Right atrium auricular region (tissue), 2 donors: ENCODE measurements around the gene ZBTB48. TPM values are rescaled to one million over a fixed set of nuclear protein-coding genes. Genes with fewer than 3 reads are reported as not detected.

Experiments used
- DNase-seq: peaks from one replicate; pipeline ENCODE4 v3.0.0-alpha.2; 2019; ENCODE audit warnings: low spot score
- H3K27ac ChIP-seq, 2 donors: fragments of 200-600 bp; sonication (generic); 1 replicate in 1 of 2; 2 replicates in 1 of 2; pipeline ENCODE4 v1.5.1; 2016 to 2019
- H3K27me3 ChIP-seq, 2 donors: fragments of 200-600 bp; sonication (generic); one replicate each; pipeline versions ENCODE4 v1.5.1 to v1.6.0; 2017 to 2019
- H3K36me3 ChIP-seq: fragments of 200-600 bp; sonication (generic); one replicate; pipeline ENCODE4 v1.5.1; 2016
- H3K4me1 ChIP-seq, 2 donors: fragments of 200-600 bp; sonication (generic); one replicate each; pipeline versions ENCODE4 v1.5.1 to v1.6.0; 2017 to 2019
- H3K4me3 ChIP-seq, 2 donors: fragments of 200-600 bp; sonication (generic); 1 replicate in 1 of 2; 2 replicates in 1 of 2; pipeline ENCODE4 v1.5.1; 2017 to 2019; ENCODE audit warnings: mild to moderate bottlenecking in 1 of 2, moderate library complexity in 1 of 2
- H3K9me3 ChIP-seq, 2 donors: fragments of 200-600 bp; sonication (generic); one replicate each; pipeline ENCODE4 v1.5.1; 2019
- total RNA-seq, 2 donors: library from RNA; depleted of rRNA; stranded (reverse); fragments of >200 nt; gene quantifications; one replicate each; pipeline ENCODE4 v1.1.0, GENCODE V29; 2016
- TF ChIP-seq, protein P1 (sequence below), 2 donors: fragments of 200-600 bp; sonication (generic); IDR thresholded peaks; one replicate each; pipeline ENCODE4 v1.5.1; 2019; ENCODE audit warnings: antibody characterized with exemption in 2 of 2

Gene ZBTB48
- total RNA-seq, result 1 to 10 TPM; 4.0 to 9.0 TPM

DNA sequence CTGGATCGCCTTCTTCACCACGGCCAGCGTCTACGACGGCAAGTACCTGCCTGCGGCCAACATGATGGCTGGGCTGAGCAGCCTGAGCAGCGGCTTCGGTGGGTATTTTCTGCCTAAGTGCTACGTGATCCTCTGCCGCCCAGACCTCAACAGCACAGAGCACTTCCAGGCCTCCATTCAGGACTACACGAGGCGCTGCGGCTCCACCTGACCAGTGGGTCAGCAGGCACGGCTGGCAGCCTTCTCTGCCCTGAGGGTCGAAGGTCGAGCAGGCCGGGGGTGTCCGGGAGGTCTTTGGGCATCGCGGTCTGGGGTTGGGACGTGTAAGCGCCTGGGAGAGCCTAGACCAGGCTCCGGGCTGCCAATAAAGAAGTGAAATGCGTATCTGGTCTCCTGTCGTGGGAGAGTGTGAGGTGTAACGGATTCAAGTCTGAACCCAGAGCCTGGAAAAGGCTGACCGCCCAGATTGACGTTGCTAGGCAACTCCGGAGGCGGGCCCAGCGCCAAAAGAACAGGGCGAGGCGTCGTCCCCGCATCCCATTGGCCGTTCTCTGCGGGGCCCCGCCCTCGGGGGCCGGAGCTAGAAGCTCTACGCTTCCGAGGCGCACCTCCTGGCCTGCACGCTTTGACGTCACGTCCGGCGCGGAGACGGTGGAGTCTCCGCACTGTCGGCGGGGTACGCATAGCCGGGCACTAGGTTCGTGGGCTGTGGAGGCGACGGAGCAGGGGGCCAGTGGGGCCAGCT lies at the start of gene ZBTB48:
TSS of gene ZBTB48 (plus strand) at position 621 of the 745 bp plus-strand sequence. CDS start 616 bp downstream, outside the sequence.
- TF ChIP-seq, protein P1, sequence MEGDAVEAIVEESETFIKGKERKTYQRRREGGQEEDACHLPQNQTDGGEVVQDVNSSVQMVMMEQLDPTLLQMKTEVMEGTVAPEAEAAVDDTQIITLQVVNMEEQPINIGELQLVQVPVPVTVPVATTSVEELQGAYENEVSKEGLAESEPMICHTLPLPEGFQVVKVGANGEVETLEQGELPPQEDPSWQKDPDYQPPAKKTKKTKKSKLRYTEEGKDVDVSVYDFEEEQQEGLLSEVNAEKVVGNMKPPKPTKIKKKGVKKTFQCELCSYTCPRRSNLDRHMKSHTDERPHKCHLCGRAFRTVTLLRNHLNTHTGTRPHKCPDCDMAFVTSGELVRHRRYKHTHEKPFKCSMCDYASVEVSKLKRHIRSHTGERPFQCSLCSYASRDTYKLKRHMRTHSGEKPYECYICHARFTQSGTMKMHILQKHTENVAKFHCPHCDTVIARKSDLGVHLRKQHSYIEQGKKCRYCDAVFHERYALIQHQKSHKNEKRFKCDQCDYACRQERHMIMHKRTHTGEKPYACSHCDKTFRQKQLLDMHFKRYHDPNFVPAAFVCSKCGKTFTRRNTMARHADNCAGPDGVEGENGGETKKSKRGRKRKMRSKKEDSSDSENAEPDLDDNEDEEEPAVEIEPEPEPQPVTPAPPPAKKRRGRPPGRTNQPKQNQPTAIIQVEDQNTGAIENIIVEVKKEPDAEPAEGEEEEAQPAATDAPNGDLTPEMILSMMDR (IDR thresholded peaks at IDR 0.05), result no peak
- Histone ChIP-seq H3K27ac (peak within 1 kb of the TSS; percentile 86 to 96), H3K36me3 (no peaks in the 10 kb centered on the region), H3K9me3 (no peaks in the 10 kb centered on the region), H3K4me1 (peaks cover 0 to 38% of the 10 kb centered on the region in 2 donors), H3K27me3 (no peaks in the 10 kb centered on the region), H3K4me3 (peak within 1 kb of the TSS; percentile 95)
- DNase-seq, result peak; percentile 99

DNA sequence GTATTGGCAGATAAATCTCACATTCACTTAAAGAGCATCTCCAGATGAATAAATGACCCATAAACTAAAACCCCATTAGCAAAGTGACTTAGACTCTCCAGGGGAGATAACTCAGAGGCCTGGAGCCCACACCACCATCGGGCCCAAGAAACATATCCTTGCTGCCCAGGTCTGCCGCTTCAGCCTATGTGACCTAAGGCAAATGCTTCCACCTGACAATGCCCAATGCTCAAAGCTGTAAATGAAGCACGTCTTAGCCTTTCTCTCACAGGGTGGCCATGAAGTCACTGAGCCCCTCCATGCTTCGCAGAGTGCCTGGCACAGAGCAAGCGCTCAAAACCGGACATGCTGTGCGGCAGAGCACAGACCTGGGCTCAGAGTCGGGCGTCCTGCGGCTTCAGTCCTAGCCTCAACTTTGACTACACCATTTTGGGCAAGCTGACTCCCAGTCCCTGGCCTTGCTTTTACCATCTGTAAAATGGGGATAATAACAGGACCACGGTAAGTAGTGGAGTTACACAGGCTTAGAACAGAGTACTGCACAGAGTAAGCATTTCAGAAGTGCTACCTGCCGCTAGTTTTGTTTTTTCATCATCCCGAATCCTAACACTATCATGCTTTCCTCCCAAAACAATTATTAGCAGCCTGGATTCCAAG lies 49.2 kb upstream of the ZBTB48 start:
- H3K4me1 ChIP-seq, result no peaks in the 10 kb centered on the region

DNA sequence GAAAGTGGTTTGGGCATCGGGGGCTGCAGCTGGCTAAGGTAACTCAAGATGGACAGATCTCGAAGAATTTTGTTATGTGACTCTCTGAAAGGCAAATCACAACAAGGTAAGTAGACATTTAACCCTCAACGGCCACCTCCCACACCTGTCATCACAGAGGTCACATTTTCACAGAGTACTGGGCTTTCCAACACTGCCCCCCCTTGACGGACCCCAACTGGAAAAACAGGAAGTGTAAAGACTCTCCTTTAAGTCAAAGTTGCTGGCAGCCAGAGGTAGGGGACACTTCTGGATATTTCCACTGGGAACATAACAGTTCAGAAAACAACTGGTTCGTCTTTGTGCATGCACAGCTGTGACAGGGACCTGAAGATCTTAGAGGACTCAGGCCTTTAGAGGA lies 47.8 kb upstream of the ZBTB48 start:
- Histone ChIP-seq H3K27me3 (no peaks in the 10 kb centered on the region), H3K4me3 (no peak overlapping the region), H3K9me3 (no peaks in the 10 kb centered on the region), H3K36me3 (peaks cover 65% of the 10 kb centered on the region), H3K4me1 (no peaks in the 10 kb centered on the region), H3K27ac (no peak overlapping the region)
- TF ChIP-seq, protein P1 (IDR thresholded peaks at IDR 0.05), result no peak
- DNase-seq, result no peak

More for the DNA sequence above, 49.2 kb upstream of the ZBTB48 start:
- TF ChIP-seq, protein P1 (IDR thresholded peaks at IDR 0.05), result no peak
- Histone ChIP-seq H3K27me3 (no peaks in the 10 kb centered on the region), H3K36me3 (peaks cover 78% of the 10 kb centered on the region), H3K9me3 (no peaks in the 10 kb centered on the region), H3K4me3 (no peak overlapping the region), H3K27ac (no peak overlapping the region)
- DNase-seq, result no peak

DNA sequence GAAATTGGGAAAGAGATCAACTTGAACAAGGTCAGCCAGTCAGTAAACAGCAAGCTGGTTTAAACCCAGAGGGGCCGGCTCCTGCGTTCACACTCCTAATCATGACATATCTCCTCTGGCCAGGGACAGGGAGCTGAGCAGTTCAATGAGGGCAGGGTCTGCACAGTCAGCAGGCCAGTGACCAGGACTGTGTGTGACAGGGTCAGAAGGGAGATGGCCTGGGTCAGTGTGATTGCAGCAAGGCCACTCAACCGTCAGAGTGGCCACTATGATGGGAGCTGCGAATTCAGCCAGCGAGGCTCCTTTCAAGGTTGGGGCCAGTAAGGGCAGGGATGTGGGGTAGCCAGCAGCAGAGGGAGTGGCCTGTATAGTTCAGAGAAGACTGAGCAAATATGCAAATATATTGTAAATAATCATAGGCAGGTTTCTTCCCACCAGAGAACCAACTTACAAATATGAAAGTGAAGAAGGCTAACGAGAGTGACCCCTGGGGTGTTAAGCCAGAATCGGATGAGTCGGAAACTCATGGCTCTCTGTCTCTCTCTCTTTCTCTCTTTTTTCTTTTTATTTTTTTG lies 45.5 kb upstream of the ZBTB48 start:
- DNase-seq, result no peak
- H3K4me1 ChIP-seq, result no peaks in the 10 kb centered on the region
- H3K27ac ChIP-seq, result no peak overlapping the region
- H3K36me3 ChIP-seq, result peaks cover 48% of the 10 kb centered on the region
- H3K9me3 ChIP-seq, result no peaks in the 10 kb centered on the region
- no peaks in the 10 kb centered on the region for H3K27me3 ChIP-seq
- H3K4me3 ChIP-seq, result no peak overlapping the region
- TF ChIP-seq, protein P1 (IDR thresholded peaks at IDR 0.05), result no peak

DNA sequence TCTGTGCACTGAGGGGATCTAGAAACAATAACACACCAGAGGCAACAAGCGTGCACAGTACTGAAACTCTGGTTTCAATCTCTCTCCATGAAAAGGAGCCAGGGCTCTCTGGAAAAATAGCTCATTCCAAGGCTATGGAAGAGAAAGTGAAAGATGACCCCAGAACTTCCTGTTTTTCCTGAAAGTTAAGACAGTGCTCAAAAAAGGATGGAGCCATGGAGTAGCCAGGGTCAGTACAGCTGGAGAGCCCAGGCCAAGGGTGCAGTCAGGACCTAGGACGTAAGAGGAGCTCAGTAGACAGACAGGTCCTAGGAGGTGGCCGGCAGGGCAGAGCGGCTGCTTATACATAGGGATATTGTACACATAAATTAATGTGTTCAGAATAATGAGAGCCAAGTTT lies 44.6 kb upstream of the ZBTB48 start:
- TF ChIP-seq, protein P1 (IDR thresholded peaks at IDR 0.05), result no peak
- DNase-seq, result no peak
- Histone ChIP-seq H3K27ac (no peak overlapping the region), H3K36me3 (peaks cover 42% of the 10 kb centered on the region), H3K9me3 (no peaks in the 10 kb centered on the region), H3K4me3 (no peak overlapping the region), H3K4me1 (no peaks in the 10 kb centered on the region), H3K27me3 (no peaks in the 10 kb centered on the region)
